Measurements from ENCODE around the gene RRP1B. TPM values are rescaled to one million over a fixed set of nuclear protein-coding genes. Genes with fewer than 3 reads are reported as not detected.
A peak's percentile ranks its signal among the peaks of the same experiment; 100 is the strongest.

The RRP1B gene
- 10 to 100 TPM in 4 of 9 donors, 1 to 10 TPM in 5; 6.6 to 16.1 (median 9.5) TPM for total RNA-seq
- polyA plus RNA-seq, result 1 to 10 TPM; 3.6 to 9.8 TPM
- long read RNA-seq, donor 1, partial matches to known transcripts, result 1 of 8 reads
- long read RNA-seq, donor 1, other reads (novel, unspliced or antisense), result 7 of 8 reads
- long read RNA-seq, donor 2, partial matches to known transcripts, result 11 of 14 reads
- long read RNA-seq, donor 2, other reads (novel, unspliced or antisense), result 3 of 14 reads
- long read RNA-seq, donor 3, partial matches to known transcripts, result 10 of 10 reads
- long read RNA-seq, donor 3, other reads (novel, unspliced or antisense), result 0 of 10 reads

GRCh38 chr21:43659136-43660000 lies at the start of gene RRP1B, which contains the start of gene HSF2BP:
TSS of gene RRP1B (plus strand) at chr21:43659560. CDS start at chr21:43659665, 105 bp downstream.
TSS of gene HSF2BP (minus strand) at chr21:43659488. CDS start at chr21:43658096, 1,392 bp downstream.
- H3K4me3 ChIP-seq, result peak within 1 kb of the TSS; percentile 69 to 100 (median 93)
- intact Hi-C loops (cut with DNase I), result loop anchor here in 2 of 10 donors (5.0 to 10.0 kb wide), 4 partner anchors 43 to 335 kb away; no protein-coding TSS in a partner anchor
- TF ChIP-seq POLR2A (IDR thresholded peaks at IDR 0.05), result peak in 1 of 2 donors; percentile 77
- peak in 4 of 12 donors; percentile 4 to 24 (median 10) for TF ChIP-seq CTCF (IDR thresholded peaks at IDR 0.05)
- H3K4me1 ChIP-seq, result peaks cover 0 to 33% (median 21%) of the 10 kb centered on the region in 12 donors
- WGBS, 4 donors, result 7 to 36% (median 12%) methylated on average over 16 to 92 of the region's 92 CpGs
- H3K36me3 ChIP-seq, result peaks cover 0 to 29% (median 17%) of the 10 kb centered on the region in 9 donors
- no peaks in the 10 kb centered on the region for H3K9me3 ChIP-seq
- H3K27me3 ChIP-seq, result no peaks in the 10 kb centered on the region
- peak; percentile 82 to 91 (median 87) for DNase-seq
- ATAC-seq, result peak; percentile 72 to 97 (median 92)
- peak within 1 kb of the TSS; percentile 28 to 92 (median 84) for H3K27ac ChIP-seq

- DNase-seq, result peak; percentile 52 to 70 (median 66)
- Histone ChIP-seq H3K27ac (no peak overlapping the region), H3K36me3 (no peaks in the 10 kb centered on the region), H3K9me3 (no peaks in the 10 kb centered on the region), H3K4me1 (peaks cover 0 to 17% (median 6%) of the 10 kb centered on the region in 12 donors), H3K4me3 (no peak overlapping the region), H3K27me3 (no peaks in the 10 kb centered on the region)
- TF ChIP-seq CTCF (IDR thresholded peaks at IDR 0.05) (peak; percentile 57 to 81 (median 70)), POLR2A (IDR thresholded peaks at IDR 0.05) (no peak)
- peak; percentile 40 to 88 (median 84) for ATAC-seq
- intact Hi-C loops (cut with DNase I), result loop anchor here in 1 of 10 donors (5.0 kb wide), 1 partner anchor 36 kb away; no protein-coding TSS in a partner anchor
- WGBS, 4 donors, result 41 to 49% (median 44%) methylated on average over 8 of the region's 8 CpGs
Measured at GRCh38 chr21:43611598-43612369, 47.6 kb upstream of the RRP1B start.

GRCh38 chr21:43613755-43614638 lies 45.4 kb upstream of the RRP1B start:
- no peak for TF ChIP-seq CTCF (IDR thresholded peaks at IDR 0.05)
- no peak for TF ChIP-seq POLR2A (IDR thresholded peaks at IDR 0.05)
- no peak overlapping the region for H3K27ac ChIP-seq
- no peaks in the 10 kb centered on the region for H3K27me3 ChIP-seq
- H3K4me3 ChIP-seq, result no peak overlapping the region
- intact Hi-C loops (cut with DNase I), result loop anchor here in 1 of 10 donors (5.0 kb wide), 1 partner anchor 33 kb away; no protein-coding TSS in a partner anchor
- ATAC-seq (peak in 1 of 4 donors; percentile 57), DNase-seq (no peak)
- H3K36me3 ChIP-seq, result no peaks in the 10 kb centered on the region
- no peaks in the 10 kb centered on the region for H3K9me3 ChIP-seq
- peaks cover 0 to 17% (median 6%) of the 10 kb centered on the region in 12 donors for H3K4me1 ChIP-seq
- WGBS, 4 donors, result 84 to 87% (median 86%) methylated on average over 8 of the region's 8 CpGs
